ENCODE results near the gene MTG2.
A peak's percentile ranks its signal among the peaks of the same experiment; 100 is the strongest.

MTG2 gene

DNA sequence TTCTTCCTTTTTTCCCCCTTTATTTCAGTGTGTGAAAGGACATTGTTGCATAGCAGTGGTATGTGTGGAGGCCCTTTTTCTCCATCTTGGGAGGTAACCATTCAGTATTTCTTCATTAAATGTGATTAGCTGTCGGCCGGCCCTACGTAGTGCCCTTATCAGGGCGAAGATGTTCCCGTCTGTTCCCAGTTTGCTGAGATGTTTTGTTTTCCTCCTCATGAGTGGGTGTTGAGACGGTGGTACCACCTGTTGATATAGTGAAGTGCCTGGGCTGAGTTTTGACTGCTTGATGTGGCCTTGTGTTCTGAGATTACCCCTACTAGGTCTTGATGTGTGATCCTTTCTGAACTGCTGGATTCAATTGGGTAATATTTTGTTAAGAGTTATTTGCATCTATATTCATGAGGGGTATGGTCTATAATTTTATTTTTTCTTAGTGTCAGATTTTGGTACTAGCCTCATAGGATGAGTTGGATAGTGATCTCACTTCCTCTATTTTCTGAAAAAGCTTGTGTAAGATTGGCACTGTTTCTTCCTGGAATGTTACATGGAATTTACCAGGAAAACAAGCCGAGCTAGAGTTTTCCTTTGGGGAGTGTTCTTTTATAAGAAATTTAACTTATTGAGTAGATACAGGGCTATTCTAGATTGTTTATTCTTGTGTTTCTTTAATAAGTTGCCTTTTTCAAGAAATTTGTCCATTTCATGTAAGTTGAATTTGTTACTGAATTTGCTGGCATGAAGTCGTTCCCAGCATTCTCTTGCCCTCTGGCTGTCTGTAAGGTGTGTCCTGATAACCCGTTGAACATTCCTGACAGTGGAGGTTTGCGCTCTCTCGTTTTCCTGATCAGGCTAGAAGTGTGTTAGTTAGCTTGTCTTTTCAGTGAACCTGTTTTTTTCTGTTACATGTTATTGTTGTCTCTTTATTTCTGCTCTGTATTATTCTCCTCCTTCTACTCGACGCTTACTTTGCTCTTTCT is 4.3 kb downstream of the MTG2 start:
- peak; percentile 19 for DNase-seq

DNA sequence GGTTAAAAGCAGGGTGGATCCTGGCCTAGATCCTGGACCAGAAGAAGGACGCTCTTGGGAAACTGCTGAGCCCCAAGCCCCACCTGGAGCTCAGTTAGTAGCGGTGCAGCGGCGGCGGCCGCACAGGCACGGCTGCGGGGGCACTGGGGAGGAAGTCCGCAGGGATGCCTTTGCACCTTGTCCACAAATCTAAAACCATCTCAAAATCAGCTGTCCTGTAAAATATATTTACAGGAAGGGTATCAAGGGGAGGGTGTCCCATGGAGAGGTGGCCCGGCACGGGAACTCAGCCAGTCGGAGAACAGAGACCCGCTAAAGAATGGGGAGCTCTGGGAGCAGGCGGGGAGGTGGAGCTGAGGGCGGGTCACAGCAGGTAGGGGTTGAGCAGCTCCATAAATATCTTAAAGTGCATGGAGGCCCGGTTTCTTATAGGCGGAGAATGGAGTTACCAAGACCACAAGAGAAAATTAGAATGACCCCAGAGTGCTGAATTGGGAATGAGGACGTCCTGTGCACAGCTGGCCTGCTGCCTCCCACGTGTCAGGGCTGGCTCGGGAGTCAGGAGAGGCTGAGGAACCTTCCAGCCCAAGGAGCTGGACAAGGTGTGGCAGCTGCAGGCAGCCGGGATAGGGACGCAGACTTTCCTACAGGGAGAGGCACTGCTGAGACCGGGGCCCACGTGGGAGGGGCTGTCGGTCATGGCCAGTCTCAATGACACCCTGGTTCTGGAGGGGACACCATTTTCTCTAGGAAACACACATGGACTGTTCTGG is 8.0 kb downstream of the MTG2 start:
- no peak for DNase-seq

DNA sequence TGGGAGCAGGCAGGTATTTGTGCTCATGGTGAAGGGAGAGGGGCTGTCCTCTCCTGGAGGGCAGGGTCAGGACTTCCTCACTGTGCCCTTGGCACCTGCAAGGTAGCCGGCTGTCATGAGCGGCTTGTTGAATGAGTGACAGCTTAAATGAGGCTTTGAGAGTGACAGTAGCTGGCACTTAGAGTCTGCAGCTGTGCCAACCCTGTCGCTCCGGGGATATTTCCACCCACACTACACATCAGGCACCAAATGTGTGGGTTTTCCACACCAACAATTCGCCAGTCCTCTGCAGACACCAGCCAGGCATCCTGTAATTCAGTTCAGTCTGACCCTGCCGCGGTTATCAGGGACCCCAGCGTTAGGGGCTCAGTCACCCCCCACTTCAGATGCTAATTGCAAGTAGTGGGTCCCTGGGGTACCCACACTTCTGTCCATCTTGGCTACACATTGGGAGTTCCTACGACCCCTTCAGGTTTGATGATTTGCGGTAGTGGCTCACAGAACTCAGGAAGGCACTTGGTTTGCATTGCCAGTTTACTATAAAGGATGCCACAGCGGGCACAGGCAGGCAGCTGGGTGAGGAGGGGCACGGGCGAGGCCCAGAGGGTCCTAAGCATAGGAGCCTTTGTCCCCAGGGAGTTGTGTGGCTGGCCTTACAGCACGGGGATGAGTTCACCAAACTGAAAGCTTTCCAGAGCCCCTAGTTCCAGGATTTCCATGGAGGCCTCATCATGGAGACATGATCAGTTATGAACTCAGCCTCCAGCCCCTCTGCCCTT is 9.1 kb downstream of the MTG2 start:
- no peak for DNase-seq

DNA sequence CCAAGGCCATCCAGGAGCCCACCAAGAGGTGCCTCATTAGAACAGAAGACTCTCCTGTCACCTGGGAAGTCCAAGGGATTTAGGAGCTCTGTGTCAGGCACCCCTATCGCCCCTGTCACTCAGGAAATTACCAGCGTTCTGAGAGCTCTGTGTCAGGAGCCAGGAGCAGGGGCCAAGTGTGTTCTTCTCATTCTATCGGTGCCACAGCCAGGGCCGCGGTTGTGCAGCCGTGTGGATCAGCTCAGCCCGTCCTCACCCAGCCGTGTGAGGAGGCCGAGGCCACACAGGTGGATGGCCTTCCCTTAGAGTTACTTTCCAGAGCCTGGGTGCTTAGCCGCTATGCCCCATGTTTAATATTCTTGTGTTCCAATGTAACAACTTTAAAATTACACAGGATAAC is 9.8 kb downstream of the MTG2 start:
- no peak for DNase-seq

DNA sequence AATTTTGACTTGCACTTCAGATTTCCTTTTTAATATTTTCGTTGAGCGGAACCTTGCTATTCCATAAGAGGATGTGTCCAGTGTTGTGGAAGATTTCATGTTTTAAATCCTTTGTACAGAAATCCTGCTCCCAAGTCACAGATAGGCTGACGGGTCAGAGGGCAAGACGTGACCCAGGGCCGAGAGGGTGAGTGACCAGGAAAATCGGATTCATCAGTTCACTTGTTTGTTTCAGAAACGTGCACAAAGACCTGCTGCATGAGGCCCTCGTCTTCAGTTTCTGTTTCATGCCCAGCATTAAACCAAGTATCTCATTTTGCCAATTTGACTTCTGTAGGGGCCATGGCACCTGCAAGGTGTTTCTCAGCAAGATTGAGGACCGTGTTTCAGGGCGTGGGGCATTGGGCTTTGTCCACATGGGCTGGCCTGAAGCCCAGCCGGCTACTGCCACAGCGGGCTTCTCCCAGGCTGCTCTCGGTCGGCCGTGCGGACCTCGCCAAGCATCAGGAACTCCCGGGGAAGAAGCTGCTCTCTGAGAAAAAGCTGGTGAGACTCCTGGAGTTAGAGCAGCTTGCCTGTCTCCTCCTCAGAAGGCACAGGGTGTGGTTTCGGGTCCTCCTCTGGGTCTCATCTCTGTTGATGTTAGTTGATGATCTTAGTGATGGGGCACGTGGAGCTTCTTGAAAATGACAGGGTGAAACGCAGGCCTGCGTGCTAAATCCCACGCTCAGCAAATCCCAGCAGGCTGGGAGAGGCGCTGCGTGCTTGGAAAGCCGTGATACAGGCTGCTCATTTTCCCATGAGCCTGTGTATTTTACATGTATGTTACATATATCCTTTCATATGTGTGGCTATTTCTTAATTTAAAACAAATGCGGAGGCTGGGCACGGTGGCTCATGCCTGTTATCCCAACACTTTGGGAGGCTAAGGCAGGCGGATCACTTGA is 10.5 kb downstream of the MTG2 start:
- DNase-seq, result no peak

DNA sequence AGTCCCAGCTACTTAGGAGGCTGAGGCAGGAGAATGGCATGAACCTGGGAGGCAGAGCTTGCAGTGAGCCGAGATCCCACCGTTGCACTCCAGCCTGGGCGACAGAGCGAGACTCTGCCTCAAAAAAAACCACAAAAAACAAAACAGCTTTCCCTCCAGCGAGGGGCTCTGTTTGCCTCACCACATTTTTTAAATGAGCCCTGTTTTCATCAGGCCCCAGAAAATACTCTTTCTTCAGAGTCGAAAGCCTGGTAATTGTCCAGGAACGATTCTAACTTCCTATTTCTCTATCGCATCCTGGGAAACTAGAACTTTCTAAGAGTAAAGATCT is 12.2 kb downstream of the MTG2 start:
- DNase-seq, result no peak

DNA sequence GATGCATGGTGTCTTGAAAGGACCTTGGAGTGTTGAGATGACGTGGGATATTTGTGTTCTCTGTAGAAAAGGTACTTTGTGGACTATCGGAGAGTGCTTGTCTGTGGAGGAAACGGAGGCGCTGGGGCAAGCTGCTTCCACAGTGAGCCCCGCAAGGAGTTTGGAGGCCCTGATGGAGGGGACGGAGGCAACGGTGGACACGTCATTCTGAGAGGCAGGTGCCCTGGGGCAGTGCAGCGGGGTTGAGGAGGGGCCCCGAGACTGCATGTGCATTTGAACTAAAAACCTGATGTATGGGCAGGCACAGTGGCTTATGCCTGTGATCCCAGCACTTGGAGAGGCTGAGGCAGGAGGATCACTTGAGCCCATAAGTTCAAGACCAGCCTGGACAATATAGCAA is 12.9 kb downstream of the MTG2 start:
- no peak for DNase-seq

DNA sequence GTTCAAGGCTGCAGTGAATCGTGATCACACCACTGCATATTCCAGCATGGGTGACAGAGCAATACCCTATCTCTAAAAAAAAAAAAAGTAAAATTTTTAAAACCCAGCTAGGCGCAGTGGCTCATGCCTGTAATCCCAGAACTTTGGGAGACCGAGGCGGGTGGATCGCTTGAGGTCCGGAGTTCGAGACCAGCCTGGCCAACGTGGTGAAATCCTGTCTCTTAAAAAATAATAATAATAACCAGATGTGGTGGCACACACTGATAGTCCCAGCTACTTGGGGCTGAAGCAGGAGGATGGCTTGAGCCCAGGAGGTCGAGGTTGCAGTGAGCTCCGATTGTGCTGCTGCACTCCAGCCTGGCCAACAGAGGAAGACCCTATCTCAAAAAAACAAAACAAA is 13.5 kb downstream of the MTG2 start:
- DNase-seq, result no peak

DNA sequence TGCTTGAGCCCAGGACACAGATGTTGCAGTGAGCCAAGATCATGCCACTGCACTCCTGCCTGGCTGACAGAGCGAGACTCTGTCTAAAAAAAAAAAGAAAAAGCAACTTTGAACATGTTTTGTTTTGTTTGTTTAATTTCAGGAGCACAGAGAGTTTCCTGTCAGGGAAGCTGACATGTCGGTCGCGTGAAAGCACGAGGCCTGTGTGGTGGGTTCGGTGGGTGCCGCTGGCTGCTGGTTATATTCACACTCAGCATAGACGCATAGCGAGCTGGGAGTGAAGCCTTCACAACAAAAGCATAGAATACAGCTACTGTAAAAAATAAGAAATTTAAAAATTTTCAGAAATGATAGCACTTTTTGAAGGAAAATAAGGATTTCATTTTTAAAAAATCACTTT is 14.5 kb downstream of the MTG2 start:
- DNase-seq, result no peak

DNA sequence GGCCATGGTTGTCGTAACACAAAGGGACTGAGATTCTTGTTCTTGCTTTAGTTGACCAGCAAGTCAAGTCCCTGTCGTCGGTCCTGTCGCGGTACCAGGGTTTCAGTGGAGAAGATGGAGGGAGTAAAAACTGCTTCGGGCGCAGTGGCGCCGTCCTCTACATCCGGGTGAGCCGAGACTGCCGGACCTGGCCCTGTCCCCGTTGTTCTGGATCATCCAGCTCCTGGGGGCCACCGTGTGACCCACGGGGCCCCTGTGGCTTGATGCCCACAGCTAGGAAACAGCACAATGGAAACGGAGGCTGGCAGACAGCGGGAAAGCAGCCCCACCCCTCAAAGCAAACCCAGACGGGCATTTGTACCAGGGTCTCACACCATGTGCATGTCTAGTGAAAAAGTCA is 15.0 kb downstream of the MTG2 start:
- no peak for DNase-seq

DNA sequence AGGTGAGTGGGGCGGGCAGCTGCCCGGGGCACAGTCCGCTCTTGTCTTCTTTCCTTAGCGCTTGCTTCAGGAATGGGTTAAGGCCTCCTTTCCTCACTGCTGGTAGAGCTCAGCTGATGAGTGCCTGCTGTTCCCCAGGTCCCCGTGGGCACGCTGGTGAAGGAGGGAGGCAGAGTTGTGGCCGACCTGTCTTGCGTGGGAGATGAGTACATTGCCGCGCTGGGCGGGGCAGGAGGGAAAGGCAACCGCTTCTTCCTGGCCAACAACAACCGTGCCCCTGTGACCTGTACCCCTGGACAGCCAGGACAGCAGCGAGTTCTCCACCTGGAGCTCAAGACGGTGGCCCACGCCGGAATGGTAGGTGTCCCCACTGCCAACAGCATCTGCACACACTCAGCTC is 15.7 kb downstream of the MTG2 start:
- no peak for DNase-seq

DNA sequence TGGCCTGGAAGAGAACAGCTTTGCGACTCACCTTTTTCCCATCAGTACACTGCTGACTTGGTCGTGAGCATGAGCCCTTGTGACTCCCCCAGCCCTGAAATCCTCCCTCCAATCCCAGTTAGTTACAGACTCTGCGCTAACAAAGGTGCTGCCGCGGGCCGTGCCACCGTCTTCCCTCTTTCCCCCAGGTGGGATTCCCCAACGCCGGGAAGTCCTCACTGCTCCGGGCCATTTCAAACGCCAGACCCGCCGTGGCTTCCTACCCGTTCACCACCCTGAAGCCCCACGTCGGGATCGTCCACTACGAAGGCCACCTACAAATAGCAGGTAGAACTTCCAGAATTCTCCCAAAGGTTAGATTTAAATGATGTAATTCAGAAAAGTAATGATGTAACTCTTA is 16.1 kb downstream of the MTG2 start:
- no peak for DNase-seq

DNA sequence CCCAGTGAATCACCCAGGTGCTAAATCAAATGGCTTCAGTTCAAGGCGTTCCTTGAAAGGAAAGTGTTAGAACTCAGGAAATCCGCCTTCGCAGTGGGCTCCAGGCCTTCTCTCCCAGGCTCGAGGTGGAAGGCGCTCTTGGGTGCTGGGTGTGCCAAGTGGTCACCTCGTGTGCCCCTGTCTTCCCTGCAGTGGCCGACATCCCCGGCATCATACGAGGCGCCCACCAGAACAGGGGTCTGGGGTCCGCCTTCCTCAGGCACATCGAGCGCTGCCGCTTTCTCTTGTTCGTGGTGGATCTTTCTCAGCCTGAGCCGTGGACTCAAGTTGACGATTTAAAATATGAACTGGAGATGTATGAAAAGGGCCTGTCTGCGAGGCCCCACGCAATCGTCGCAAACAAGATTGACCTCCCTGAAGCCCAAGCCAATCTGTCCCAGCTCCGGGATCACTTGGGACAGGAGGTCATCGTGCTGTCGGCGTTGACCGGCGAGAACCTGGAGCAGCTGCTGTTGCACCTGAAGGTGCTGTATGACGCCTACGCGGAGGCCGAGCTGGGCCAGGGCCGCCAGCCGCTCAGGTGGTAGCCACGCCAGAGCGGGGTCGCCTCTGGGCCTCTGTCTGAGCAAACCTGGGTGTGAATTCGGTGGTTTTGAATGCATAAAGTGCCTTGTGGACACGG is 17.8 kb downstream of the MTG2 start:
- DNase-seq, result no peak

DNA sequence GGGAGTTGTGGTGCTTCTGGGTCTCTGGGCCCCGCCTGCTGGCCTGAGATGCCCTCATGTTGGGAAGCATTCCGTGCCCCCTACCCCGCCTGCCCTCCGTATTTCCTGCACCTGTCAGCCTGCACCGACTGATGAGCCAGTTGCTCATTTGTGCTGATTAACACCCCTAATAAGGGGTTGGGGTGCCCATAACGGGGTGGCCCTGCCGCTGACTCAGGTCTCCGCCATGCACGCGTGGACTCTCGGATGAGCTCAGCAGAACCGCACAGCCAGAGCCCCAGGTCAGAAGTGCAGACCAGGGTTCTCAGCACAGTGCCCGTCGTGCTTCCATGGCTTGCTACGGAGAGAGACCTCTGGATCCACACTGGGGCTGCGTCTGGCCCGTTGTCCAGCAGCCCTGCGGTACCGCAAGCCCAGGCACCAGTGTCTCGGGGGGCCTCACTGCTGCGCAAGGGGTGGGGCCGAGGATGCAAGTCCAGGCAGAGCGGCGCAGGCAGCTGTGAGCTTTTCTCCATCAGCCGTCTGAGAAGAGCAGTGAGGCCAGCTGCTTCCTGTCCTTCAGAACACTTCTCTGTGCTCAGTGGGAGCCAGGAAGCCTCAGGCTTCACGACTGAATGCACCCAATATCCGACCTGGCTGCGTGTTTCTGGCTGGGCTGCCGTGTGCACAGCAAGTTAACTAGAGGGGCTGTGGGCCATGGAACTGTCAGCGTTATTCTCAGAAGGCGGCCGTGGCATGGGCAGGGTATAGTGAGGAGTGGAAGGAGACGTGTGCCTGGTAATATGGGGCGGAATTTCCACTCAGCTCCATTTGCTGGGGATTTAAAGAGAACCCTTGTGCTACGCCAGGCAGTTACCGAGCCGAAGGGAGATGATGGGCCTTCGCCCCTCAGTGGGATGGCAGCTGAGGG is 18.6 kb downstream of the MTG2 start:
- DNase-seq, result no peak

DNA sequence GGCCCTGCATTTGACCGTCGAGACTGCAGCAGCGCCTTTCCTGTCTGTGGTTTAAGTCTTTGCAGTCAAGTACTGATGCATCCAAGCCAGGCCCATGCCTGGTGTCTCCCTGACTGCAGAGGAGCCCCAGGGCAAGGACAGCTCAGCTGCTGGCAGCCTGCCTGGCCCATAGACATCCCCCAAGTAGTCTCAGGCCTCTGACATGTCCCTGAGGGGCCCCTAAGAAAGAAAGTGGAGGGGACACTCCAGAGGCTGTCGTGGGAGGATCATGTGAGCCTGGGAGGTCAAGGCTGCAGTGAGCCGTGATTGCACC is 19.2 kb downstream of the MTG2 start:
- no peak for DNase-seq

DNA sequence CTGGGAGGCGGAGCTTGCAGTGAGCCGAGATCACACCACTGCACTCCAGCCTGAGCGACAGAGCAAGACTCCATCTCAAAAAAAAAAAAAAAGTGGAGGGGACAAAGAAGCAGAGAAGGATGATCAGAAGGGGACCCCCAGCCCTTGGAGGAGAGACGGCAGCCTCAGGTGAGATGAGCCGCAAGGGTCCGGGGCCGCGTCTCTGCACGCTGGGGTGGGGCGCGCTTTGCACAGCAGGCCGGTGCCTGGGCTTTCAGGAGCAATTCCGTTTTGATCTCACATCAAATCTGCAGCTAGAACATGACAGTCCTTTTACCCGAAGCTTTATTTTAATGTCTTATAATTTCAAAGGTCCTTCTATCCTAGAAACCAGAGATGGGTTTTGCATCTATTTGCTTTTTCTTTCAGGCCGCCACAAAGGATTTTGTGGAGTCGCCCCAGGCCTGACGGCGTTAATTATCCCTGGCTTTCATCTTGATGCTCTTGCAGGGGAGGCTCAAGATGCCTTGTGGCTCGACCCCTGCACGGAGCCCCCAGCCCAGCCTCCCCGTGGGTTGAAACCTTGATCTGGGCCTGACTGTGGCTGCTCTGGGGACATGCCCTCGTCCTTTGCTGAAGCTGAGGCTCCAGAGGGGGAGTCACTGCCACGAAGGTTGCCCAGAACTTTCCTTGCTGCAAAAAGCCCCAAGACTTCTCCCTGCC is 20.0 kb downstream of the MTG2 start:
- DNase-seq, result no peak

DNA sequence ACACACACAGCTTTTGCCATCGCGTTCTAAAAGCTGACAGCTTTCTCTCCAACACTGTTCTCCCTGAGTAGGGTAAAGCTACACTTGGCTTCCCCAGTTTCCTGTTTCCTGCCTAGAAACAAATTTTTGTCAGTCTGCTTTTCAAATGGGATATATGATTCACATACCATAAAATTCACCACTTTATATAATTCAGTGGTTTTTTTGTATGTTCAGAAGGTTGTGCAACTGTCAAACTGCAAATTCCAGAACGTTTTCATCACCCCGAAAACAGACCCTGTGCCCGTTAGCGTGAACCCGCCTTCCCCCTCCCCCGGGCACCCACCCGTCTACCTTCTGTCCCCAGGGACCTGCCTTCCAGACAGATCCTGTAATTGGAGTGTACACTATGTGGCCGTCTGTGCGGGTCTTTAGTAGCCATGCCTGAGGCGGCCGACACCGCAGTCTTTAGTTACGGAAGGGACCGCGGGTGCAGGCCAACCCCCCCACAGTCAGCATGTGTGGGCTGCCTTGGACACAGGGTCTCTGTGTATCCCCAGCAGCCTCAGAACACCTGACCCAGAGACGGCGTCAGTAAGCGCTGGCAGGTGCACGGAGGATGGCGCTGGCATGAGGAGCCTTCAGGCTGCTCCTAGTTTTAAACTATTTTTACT is 20.7 kb downstream of the MTG2 start:
- DNase-seq, result no peak

DNA sequence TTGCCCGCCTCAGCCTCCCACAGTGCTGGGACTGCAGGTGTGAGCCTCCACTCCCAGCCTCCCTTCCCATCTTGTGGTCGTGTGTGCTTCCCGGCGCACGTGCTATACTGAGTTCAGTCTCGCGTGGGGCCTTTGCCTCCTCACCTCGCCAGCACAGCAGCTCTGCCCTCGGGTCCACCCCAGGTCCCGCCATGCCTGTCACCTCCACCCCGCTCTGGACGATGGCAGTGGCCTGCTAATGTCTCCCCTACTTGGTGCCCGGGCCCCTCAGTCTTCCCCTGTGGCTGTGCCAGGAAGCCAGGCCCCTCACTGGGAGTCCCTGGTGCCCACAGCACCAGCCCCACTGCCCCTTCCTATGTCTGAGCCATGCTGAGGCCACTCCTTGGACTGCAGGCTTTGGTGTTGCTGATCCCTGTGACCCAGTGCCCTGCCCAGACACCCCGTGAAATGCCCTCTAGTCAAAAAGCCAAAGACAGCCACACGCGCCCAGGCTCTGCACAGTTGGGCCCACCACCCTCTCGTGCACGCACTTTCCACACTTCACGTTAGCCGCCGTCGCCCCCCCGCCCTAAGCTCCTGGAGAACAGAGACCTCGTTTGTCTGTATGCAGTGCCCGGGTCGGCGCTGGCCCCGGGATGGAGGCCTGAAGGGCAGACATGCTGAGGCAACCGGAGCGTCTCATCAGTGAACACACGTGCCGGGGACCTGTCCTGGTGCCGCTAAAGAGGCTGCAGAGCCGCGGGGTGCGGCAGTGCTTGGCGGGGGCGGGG is 23.0 kb downstream of the MTG2 start:
- DNase-seq, result no peak

DNA sequence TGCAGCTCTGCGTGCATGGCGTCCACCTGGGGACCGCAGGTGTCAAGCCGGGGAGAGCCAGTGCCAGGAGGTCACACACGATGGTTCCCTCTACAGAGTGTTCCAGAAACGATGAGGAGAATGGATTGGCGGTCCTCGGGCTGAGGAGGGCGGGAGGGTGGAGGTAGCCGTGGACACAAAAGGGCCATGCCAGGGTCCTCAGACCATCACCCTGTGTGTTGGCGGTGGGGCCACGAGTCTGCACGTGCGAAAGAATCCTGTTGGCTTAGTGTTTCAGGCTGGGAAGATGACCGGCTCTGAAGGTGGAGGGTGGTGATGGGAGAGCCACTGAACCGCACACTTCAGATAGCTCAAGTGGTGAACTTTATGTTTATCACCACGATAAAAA is 23.6 kb downstream of the MTG2 start:
- DNase-seq, result no peak

All from suppressor macrophage treated with lipopolysaccharide for 4 hours (primary cell).